HUES6 (cell line): ENCODE measurements around the gene BPHL.
"Not testable (repeated sequence)": the region's sequence is repeated elsewhere in the genome, so short reads cannot be mapped to it uniquely, and the experiment has no call there.

Source experiments
- H3K27ac ChIP-seq: 2 replicates; pipeline ENCODE4 v1.7.0; 2013; ENCODE audit warnings: low read depth, mild to moderate bottlenecking, low read length, inconsistent platforms
- H3K27me3 ChIP-seq: 2 replicates; pipeline ENCODE4 v1.6.1; 2013; ENCODE audit warnings: low read length; ENCODE audit not compliant: control insufficient read depth, insufficient read depth
- H3K36me3 ChIP-seq: 2 replicates; pipeline ENCODE4 v1.6.1; 2013; ENCODE audit warnings: low read length; ENCODE audit not compliant: control insufficient read depth, insufficient read depth
- H3K4me1 ChIP-seq: 2 replicates; pipeline ENCODE4 v1.6.1; 2013; ENCODE audit warnings: low read length; ENCODE audit not compliant: control insufficient read depth, insufficient read depth
- H3K4me3 ChIP-seq: 2 replicates; pipeline ENCODE4 v1.5.1; 2013; ENCODE audit warnings: low read depth, low read length
- H3K9ac ChIP-seq: one replicate; pipeline ENCODE4 v1.6.1; 2013; ENCODE audit warnings: mild to moderate bottlenecking, low read length
- H3K9me3 ChIP-seq: 2 replicates; pipeline ENCODE4 v1.6.1; 2013; ENCODE audit warnings: low read depth, low read length; ENCODE audit not compliant: control insufficient read depth, insufficient read depth

The BPHL gene

GRCh38 chr6:3156184-3157130, 37.9 kb downstream of the BPHL start:
- H3K9ac ChIP-seq: peak overlapping the region; percentile 93
- peak overlapping the region; percentile 59; the same call in 1 of the 2 replicates for H3K27ac ChIP-seq
- peak overlapping the region; percentile 91 for H3K4me3 ChIP-seq
- not testable (repeated sequence) for H3K9me3 ChIP-seq, H3K27me3 ChIP-seq
- H3K36me3 ChIP-seq: peaks cover 41% of the 10 kb centered on the region
- H3K4me1 ChIP-seq: peaks cover 28% of the 10 kb centered on the region

GRCh38 chr6:3157131-3157933, 38.8 kb downstream of the BPHL start, which contains the start of gene TUBB2A:
TSS of gene TUBB2A (minus strand) at chr6:3157544. CDS start at chr6:3157463, 81 bp downstream.
- peak within 1 kb of the TSS; percentile 91 for H3K4me3 ChIP-seq
- H3K9ac ChIP-seq: peak within 1 kb of the TSS; percentile 93
- H3K27me3 ChIP-seq: no peaks in the 10 kb centered on the region
- H3K4me1 ChIP-seq: peaks cover 32% of the 10 kb centered on the region
- no peaks in the 10 kb centered on the region for H3K9me3 ChIP-seq
- peak within 1 kb of the TSS; percentile 90; the same call in 1 of the 2 replicates for H3K27ac ChIP-seq
- H3K36me3 ChIP-seq: peaks cover 32% of the 10 kb centered on the region

GRCh38 chr6:3159805-3160781, 41.6 kb downstream of the BPHL start:
- H3K4me3 ChIP-seq: peak overlapping the region; percentile 46
- H3K36me3 ChIP-seq: peaks cover 11% of the 10 kb centered on the region
- peaks cover 50% of the 10 kb centered on the region for H3K4me1 ChIP-seq
- peak overlapping the region; percentile 59; the same call in 1 of the 2 replicates for H3K27ac ChIP-seq
- H3K27me3 ChIP-seq: no peaks in the 10 kb centered on the region
- no peaks in the 10 kb centered on the region for H3K9me3 ChIP-seq
- peak overlapping the region; percentile 76 for H3K9ac ChIP-seq

GRCh38 chr6:3162067-3162497, 43.6 kb downstream of the BPHL start:
- Histone ChIP-seq H3K4me3 (peak overlapping the region; percentile 74), H3K36me3 (no peaks in the 10 kb centered on the region), H3K27me3 (no peaks in the 10 kb centered on the region), H3K9me3 (no peaks in the 10 kb centered on the region), H3K4me1 (peaks cover 69% of the 10 kb centered on the region), H3K27ac (peak overlapping the region; percentile 95; the same call in 1 of the 2 replicates), H3K9ac (peak overlapping the region; percentile 99)

- Histone ChIP-seq H3K4me1 (peaks cover 73% of the 10 kb centered on the region), H3K36me3 (no peaks in the 10 kb centered on the region), H3K9ac (peak overlapping the region; percentile 99), H3K27me3 (no peaks in the 10 kb centered on the region), H3K9me3 (no peaks in the 10 kb centered on the region), H3K4me3 (peak overlapping the region; percentile 74), H3K27ac (peak overlapping the region; percentile 95; the same call in 1 of the 2 replicates)
These were observed 44.2 kb downstream of the BPHL start for GRCh38 chr6:3162565-3163247.

- Histone ChIP-seq H3K4me3 (peak overlapping the region; percentile 74), H3K27me3 (no peaks in the 10 kb centered on the region), H3K27ac (peak overlapping the region; percentile 82; the same call in 1 of the 2 replicates), H3K36me3 (no peaks in the 10 kb centered on the region), H3K4me1 (peaks cover 72% of the 10 kb centered on the region), H3K9ac (peak overlapping the region; percentile 88), H3K9me3 (no peaks in the 10 kb centered on the region)
These were observed 44.7 kb downstream of the BPHL start for GRCh38 chr6:3163248-3163594.

- no peaks in the 10 kb centered on the region for H3K27me3 ChIP-seq
- H3K27ac ChIP-seq: peak overlapping the region; percentile 98; the same call in 1 of the 2 replicates
- H3K4me1 ChIP-seq: peaks cover 62% of the 10 kb centered on the region
These were observed 45.9 kb downstream of the BPHL start for GRCh38 chr6:3164388-3164787.

GRCh38 chr6:3165631-3166534, 47.4 kb downstream of the BPHL start:
- peak overlapping the region; percentile 45 for H3K4me3 ChIP-seq
- peak overlapping the region; percentile 88 for H3K9ac ChIP-seq
- peak overlapping the region; percentile 98 for H3K27ac ChIP-seq
- H3K36me3 ChIP-seq: no peaks in the 10 kb centered on the region; the same call in 1 of the 2 replicates
- H3K4me1 ChIP-seq: peaks cover 49% of the 10 kb centered on the region
- H3K27me3 ChIP-seq: no peaks in the 10 kb centered on the region
- no peaks in the 10 kb centered on the region for H3K9me3 ChIP-seq

More at GRCh38 chr6:3164388-3164787, 45.9 kb downstream of the BPHL start:
- H3K36me3 ChIP-seq: no peaks in the 10 kb centered on the region
- H3K9ac ChIP-seq: peak overlapping the region; percentile 88
- peak overlapping the region; percentile 45; the same call in 1 of the 2 replicates for H3K4me3 ChIP-seq
- no peaks in the 10 kb centered on the region for H3K9me3 ChIP-seq

- H3K27me3 ChIP-seq, H3K9me3 ChIP-seq, H3K36me3 ChIP-seq: not testable (repeated sequence)
- Histone ChIP-seq H3K27ac (peak overlapping the region; percentile 98), H3K9ac (peak overlapping the region; percentile 88), H3K4me1 (peaks cover 46% of the 10 kb centered on the region), H3K4me3 (peak overlapping the region; percentile 67; the same call in 1 of the 2 replicates)
These were observed 48.2 kb downstream of the BPHL start for GRCh38 chr6:3166535-3167225.
